B cell (primary cell): ENCODE data around the gene ZNF763. TPM values are rescaled to one million over a fixed set of nuclear protein-coding genes. Genes with fewer than 3 reads are reported as not detected.
A peak's percentile ranks its signal among the peaks of the same experiment; 100 is the strongest.
"Not testable (repeated sequence)": the region's sequence is repeated elsewhere in the genome, so short reads cannot be mapped to it uniquely, and the experiment has no call there.

Experiments
- ATAC-seq: fragments of 200-7000 bp; cut with Tn5 transposase; one replicate; pipeline ENCODE4 v1.10.0; 2021; ENCODE audit warnings: low read depth, mild to moderate bottlenecking, moderate number of reproducible peaks, moderate library complexity
- CTCF ChIA-PET: fragments of 350-600 bp; sonication (Branson Sonifier 250); formaldehyde crosslinking; loops from one replicate; lab custom pipeline; 2021; ENCODE audit warnings: antibody characterized with exemption, inconsistent platforms; lab: Charles Lee
- POLR2A ChIA-PET: fragments of 350-600 bp; sonication (Branson Sonifier 250); formaldehyde crosslinking; loops from one replicate; lab custom pipeline; 2021; ENCODE audit warnings: antibody characterized with exemption; lab: Charles Lee
- DNase-seq: peaks from one replicate; pipeline ENCODE4 v3.0.0; 2013
- H2AFZ ChIP-seq: 2 replicates; pipeline ENCODE4 v1.6.1; 2012; ENCODE audit warnings: mild to moderate bottlenecking, low read depth, low read length; ENCODE audit not compliant: insufficient read depth, poor library complexity, severe bottlenecking
- H3K27ac ChIP-seq, 2 donors: 1 replicate in 1 of 2; 2 replicates in 1 of 2; pipeline ENCODE4 v1.5.1; 2012 to 2013; ENCODE audit warnings: low read length in 2 of 2, mild to moderate bottlenecking in 2 of 2, moderate library complexity in 1 of 2
- H3K27me3 ChIP-seq, 4 experiments: fragments of 200-600 bp in 1 of 4; sonication (generic) in 1 of 4; replicated peaks in 1 of 4; 1 replicate in 2 of 4; 2 replicates in 2 of 4; pipeline versions ENCODE4 v1.6.1 to v1.7.0; 2013 to 2016; ENCODE audit warnings: low read length in 3 of 4, mild to moderate bottlenecking in 2 of 4, mixed read lengths in 1 of 4, moderate library complexity in 1 of 4; ENCODE audit not compliant: insufficient read depth in 4 of 4, control insufficient read depth in 3 of 4; ENCODE audit errors: control extremely low read depth in 1 of 4
- H3K36me3 ChIP-seq, 2 experiments: replicated peaks in 1 of 2; 1 replicate in 1 of 2; 2 replicates in 1 of 2; pipeline versions ENCODE4 v1.6.1 to v1.7.1; 2013; ENCODE audit warnings: low read length in 1 of 2; ENCODE audit not compliant: insufficient read depth in 2 of 2, control insufficient read depth in 1 of 2; ENCODE audit errors: control extremely low read depth in 1 of 2, extremely low read depth in 1 of 2
- H3K4me1 ChIP-seq, 2 donors: fragments of 200-600 bp in 1 of 2; sonication (generic) in 1 of 2; 1 replicate in 1 of 2; 2 replicates in 1 of 2; pipeline versions ENCODE4 v1.5.1 to v1.6.1; 2013 to 2017; ENCODE audit warnings: low read length in 2 of 2; ENCODE audit not compliant: control insufficient read depth in 2 of 2, insufficient read depth in 2 of 2
- H3K4me2 ChIP-seq: replicated peaks from 2 replicates; pipeline ENCODE3; 2012; ENCODE audit warnings: mild to moderate bottlenecking, low read depth, low read length; ENCODE audit not compliant: poor library complexity, severe bottlenecking
- H3K4me3 ChIP-seq, 5 experiments: fragments of 200-600 bp in 1 of 5; sonication (generic) in 1 of 5; 1 replicate in 3 of 5; 2 replicates in 2 of 5; pipeline versions ENCODE4 v1.5.1 to v1.7.0; 2011 to 2016; ENCODE audit warnings: low read length in 4 of 5, mild to moderate bottlenecking in 4 of 5, low read depth in 2 of 5, control low read depth in 1 of 5, moderate library complexity in 1 of 5; ENCODE audit not compliant: insufficient read depth in 1 of 5; ENCODE audit errors: control extremely low read depth in 1 of 5, extremely low read depth in 1 of 5
- H3K79me2 ChIP-seq: fragments of 200-600 bp; sonication (generic); one replicate; pipeline ENCODE4 v1.6.0; 2016; ENCODE audit warnings: low read length; ENCODE audit not compliant: control insufficient read depth, insufficient read depth
- H3K9ac ChIP-seq: fragments of 200-600 bp; sonication (generic); 2 replicates; pipeline ENCODE4 v1.6.1; 2017; ENCODE audit warnings: mild to moderate bottlenecking, low read length, moderate library complexity
- H3K9me3 ChIP-seq, 3 donors: one replicate each; pipeline versions ENCODE4 v1.6.1 to v1.7.1; 2013; ENCODE audit warnings: low read length in 2 of 3; ENCODE audit not compliant: control insufficient read depth in 2 of 3, insufficient read depth in 1 of 3; ENCODE audit errors: control extremely low read depth in 1 of 3
- H4K20me1 ChIP-seq: 2 replicates; pipeline ENCODE4 v1.6.0; 2012; ENCODE audit warnings: mild to moderate bottlenecking, low read length; ENCODE audit not compliant: insufficient read depth, control insufficient read depth, poor library complexity, severe bottlenecking
- H3K27ac Mint-ChIP-seq: one replicate; pipeline ENCODE4 v1.8.0; 2021; ENCODE audit warnings: mixed read lengths
- H3K27me3 Mint-ChIP-seq: one replicate; pipeline ENCODE4 v1.8.0; 2021; ENCODE audit warnings: mixed read lengths
- H3K4me1 Mint-ChIP-seq: one replicate; pipeline ENCODE4 v1.8.0; 2021; ENCODE audit warnings: mixed read lengths
- H3K4me3 Mint-ChIP-seq: one replicate; pipeline ENCODE4 v1.8.0; 2021; ENCODE audit warnings: mixed read lengths
- H3K9me3 Mint-ChIP-seq: one replicate; pipeline ENCODE4 v1.8.0; 2022; ENCODE audit warnings: mixed read lengths; ENCODE audit not compliant: insufficient read depth
- EZH2 ChIP-seq: IDR thresholded peaks from 2 replicates; pipeline ENCODE4 v1.6.1; 2012; ENCODE audit warnings: borderline replicate concordance, low read depth, mild to moderate bottlenecking, moderate library complexity, low read length; ENCODE audit not compliant: insufficient read depth, poor library complexity, severe bottlenecking
- WGBS: methylation state at CpG from one replicate; pipeline ENCODE4 v1.1.5; 2013; ENCODE audit warnings: missing lambda C conversion rate; ENCODE audit not compliant: insufficient coverage; 5-methylcytosine and 5-hydroxymethylcytosine counted together
- intact Hi-C: fragments of 100-400 bp; cut with micrococcal nuclease; formaldehyde crosslinking; loops from one replicate; pipeline ENCODE4 v1.10.0; 2022
- polyA plus RNA-seq: library from polyadenylated mRNA; depleted of rRNA; stranded (reverse); fragments of >200 nt; gene quantifications from 2 replicates; pipeline ENCODE4 v1.2.3, GENCODE V29; 2012
- total RNA-seq, 2 donors: library from RNA; stranded (reverse); fragments of 120-200 nt in 1 of 2; gene quantifications; 1 replicate in 1 of 2; 2 replicates in 1 of 2; pipeline versions ENCODE4 v1.2.3 to v1.2.4, GENCODE V29; 2013 to 2022
- TF ChIP-seq, protein P1 (sequence below): fragments of 200-600 bp; IDR thresholded peaks from one replicate; pipeline ENCODE4 v1.8.0; 2022; ENCODE audit warnings: antibody characterized with exemption, mild to moderate bottlenecking

The ZNF763 gene
- total and polyA plus RNA-seq, 2 donors (not counting 1 experiment from before 2014, with no cell fraction given) = 3.0 to 14.2 TPM

DNA sequence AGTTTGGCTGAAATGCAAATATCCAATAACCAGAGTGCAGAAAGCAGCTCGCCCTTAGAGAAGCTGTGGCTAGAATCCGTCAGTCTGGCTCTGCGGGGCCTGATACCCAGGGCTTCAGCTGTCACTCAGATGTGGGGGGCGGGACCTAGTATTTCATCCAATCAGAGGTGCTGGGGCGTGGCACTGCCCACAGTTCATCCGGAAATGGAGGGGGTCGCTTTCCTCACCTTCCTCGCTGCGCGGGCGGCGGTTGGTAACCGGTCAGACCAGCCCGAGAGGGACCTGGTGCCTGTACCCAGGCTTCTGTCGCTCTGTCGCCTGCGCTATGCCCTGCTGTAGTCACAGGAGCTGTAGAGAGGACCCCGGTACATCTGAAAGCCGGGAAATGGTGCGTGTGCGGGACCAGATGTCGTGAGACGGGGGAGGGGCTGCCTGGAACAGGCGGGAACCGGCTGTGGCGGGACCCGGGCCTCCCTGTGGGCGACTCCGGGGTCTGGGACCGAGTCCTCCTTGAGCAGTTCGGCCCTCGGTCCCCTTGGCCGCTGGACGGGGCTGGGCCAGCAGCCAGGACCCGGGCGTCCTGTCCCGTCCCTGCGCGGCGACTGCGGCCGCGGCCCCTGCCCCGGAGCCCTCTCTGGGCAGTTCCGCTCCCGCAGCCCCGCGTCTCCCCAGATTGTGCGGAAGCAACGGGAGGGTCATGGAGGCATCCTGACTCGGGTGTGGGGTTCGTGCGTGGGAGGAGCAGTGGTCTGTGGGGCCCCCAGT is 39.8 kb upstream of the ZNF763 start, which contains the start of gene ZNF700:
Gene ZNF700 (plus strand): TSS at position 222 of the 765 bp plus-strand sequence. CDS start 104 bp downstream, at position 326.
- H3K27me3 ChIP-seq = no peaks in the 10 kb centered on the region
- H3K9me3 ChIP-seq = no peaks in the 10 kb centered on the region
- ChIA-PET CTCF (interaction anchor here (0.6 to 7.2 kb wide), 23 partner anchors 23 to 406 kb away, joined by 3 to 173 read pairs (median 7); partner anchors contain the start of genes ZNF136, ZNF20, ZNF491 and ZNF625), POLR2A (interaction anchor here (0.6 to 2.4 kb wide), 6 partner anchors 40 to 407 kb away, joined by 3 to 33 read pairs (median 7); partner anchors contain the start of genes ZNF20, ZNF439 and ZNF763)
- Mint-ChIP-seq H3K27me3 (no peaks in the 10 kb centered on the region), H3K4me1 (peaks cover 40% of the 10 kb centered on the region), H3K27ac (peak within 1 kb of the TSS; percentile 99), H3K9me3 (no peaks in the 10 kb centered on the region), H3K4me3 (peak within 1 kb of the TSS; percentile 98)
- H4K20me1 ChIP-seq = peaks cover 20% of the 10 kb centered on the region
- peak within 1 kb of the TSS; percentile 79 for H3K4me2 ChIP-seq
- ATAC-seq (peak; percentile 85), DNase-seq (peak; percentile 96)
- no peak for TF ChIP-seq EZH2
- TF ChIP-seq, protein P1, sequence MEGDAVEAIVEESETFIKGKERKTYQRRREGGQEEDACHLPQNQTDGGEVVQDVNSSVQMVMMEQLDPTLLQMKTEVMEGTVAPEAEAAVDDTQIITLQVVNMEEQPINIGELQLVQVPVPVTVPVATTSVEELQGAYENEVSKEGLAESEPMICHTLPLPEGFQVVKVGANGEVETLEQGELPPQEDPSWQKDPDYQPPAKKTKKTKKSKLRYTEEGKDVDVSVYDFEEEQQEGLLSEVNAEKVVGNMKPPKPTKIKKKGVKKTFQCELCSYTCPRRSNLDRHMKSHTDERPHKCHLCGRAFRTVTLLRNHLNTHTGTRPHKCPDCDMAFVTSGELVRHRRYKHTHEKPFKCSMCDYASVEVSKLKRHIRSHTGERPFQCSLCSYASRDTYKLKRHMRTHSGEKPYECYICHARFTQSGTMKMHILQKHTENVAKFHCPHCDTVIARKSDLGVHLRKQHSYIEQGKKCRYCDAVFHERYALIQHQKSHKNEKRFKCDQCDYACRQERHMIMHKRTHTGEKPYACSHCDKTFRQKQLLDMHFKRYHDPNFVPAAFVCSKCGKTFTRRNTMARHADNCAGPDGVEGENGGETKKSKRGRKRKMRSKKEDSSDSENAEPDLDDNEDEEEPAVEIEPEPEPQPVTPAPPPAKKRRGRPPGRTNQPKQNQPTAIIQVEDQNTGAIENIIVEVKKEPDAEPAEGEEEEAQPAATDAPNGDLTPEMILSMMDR = no peak
- no peaks in the 10 kb centered on the region for H3K36me3 ChIP-seq
- peaks cover 10 to 28% of the 10 kb centered on the region in 2 donors for H3K4me1 ChIP-seq
- H3K4me3 ChIP-seq = peak within 1 kb of the TSS; percentile 78 to 97 (median 80)
- peak within 1 kb of the TSS; percentile 87 for H2AFZ ChIP-seq
- H3K27ac ChIP-seq = peak within 1 kb of the TSS; percentile 95 to 97
- peaks cover 44% of the 10 kb centered on the region for H3K79me2 ChIP-seq
- peak within 1 kb of the TSS; percentile 82 for H3K9ac ChIP-seq
- WGBS = under 1% methylated on average over 49 of the region's 53 CpGs
- intact Hi-C loops = loop anchor here (1.0 to 5.0 kb wide), 8 partner anchors 39 to 443 kb away; partner anchors contain the start of genes ELAVL3, ZNF20, ZNF439 and ZNF440

DNA sequence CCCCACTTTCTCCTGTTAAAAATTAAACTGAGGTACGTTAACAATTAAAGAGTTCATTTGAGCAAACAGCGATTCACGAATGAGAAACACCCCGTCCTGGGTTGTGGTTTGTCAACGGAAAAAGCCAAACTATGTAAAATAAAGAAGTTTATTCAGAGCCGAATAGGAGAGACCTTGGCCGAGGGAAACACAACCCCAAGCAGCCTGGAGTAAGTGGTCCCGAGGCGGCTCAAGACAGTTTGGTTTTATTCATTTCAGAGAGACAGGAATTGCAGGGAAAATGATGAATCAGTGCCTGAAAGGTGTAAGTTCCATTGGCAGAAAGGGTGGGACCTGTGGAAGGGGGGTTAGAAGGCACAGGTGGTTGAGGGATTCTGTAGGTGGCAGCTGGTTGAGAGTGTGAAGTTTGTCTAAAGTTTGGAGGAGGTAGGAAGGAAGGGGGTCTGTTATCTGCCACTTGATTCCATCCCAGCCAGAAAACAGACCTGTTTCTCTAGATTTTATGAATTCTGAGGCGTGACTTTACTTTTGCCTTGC is 39.1 kb upstream of the ZNF763 start:
- peaks cover 44% of the 10 kb centered on the region for H3K4me1 Mint-ChIP-seq
- Histone ChIP-seq H2AFZ (peak overlapping the region; percentile 87), H3K4me2 (peak overlapping the region; percentile 79), H3K4me1 (peaks cover 10 to 28% of the 10 kb centered on the region in 2 donors), H4K20me1 (peaks cover 27% of the 10 kb centered on the region), H3K9ac (peak overlapping the region; percentile 82), H3K79me2 (peaks cover 51% of the 10 kb centered on the region), H3K4me3 (peak overlapping the region; percentile 78 to 97 (median 80)), H3K27ac (peak overlapping the region; percentile 95 to 97)
- ATAC-seq, H3K27me3 Mint-ChIP-seq, H3K9me3 Mint-ChIP-seq, H3K36me3 ChIP-seq, H3K9me3 ChIP-seq, H3K27me3 ChIP-seq, DNase-seq: not testable (repeated sequence)
- peak overlapping the region; percentile 98 for H3K4me3 Mint-ChIP-seq
- H3K27ac Mint-ChIP-seq = peak overlapping the region; percentile 92
- CTCF ChIA-PET = interaction anchor here (6.6 to 7.2 kb wide), 2 partner anchors 38 to 63 kb away, joined by 87 to 173 read pairs; partner anchors contain the start of gene ZNF763
- intact Hi-C loops = loop anchor here (2.0 kb wide), 2 partner anchors 45 to 77 kb away; partner anchors contain the start of gene ZNF439
- WGBS = 0% methylated on average over 8 of the region's 10 CpGs
- POLR2A ChIA-PET = interaction anchor here (2.2 to 2.4 kb wide), 2 partner anchors 62 to 215 kb away, joined by 15 to 33 read pairs; partner anchors contain the start of gene ZNF20
